Measurements from ENCODE around the gene EGLN1.
"Not testable (repeated sequence)": the region's sequence is repeated elsewhere in the genome, so short reads cannot be mapped to it uniquely, and the experiment has no call there.

The EGLN1 gene

DNA sequence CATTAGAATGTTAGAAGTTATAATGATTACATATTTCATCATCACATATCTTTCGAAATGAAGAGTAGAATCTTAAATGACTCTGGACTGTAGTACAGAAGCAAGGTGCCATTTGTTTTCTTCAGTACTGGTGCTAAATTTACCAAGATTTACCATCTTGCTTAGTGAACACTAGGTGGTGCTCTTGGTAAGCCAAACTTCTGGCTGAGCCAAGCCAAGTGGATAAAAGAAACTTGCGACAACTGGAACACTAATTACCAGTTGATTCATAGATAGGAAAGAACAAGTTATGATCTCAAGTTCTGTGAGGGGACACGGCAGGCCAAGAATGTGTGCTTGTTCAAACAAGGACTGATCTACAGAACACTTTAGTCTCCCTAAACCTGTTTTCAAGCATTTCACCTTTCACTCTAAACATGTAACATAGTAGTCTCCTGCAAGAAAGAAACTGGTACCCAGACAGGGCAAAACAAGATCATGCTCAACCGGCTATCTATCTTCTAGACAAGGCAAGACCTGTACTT is 64.2 kb downstream of the EGLN1 start:
- DNase-seq = peak in 1 of 2 donors; percentile 80

DNA sequence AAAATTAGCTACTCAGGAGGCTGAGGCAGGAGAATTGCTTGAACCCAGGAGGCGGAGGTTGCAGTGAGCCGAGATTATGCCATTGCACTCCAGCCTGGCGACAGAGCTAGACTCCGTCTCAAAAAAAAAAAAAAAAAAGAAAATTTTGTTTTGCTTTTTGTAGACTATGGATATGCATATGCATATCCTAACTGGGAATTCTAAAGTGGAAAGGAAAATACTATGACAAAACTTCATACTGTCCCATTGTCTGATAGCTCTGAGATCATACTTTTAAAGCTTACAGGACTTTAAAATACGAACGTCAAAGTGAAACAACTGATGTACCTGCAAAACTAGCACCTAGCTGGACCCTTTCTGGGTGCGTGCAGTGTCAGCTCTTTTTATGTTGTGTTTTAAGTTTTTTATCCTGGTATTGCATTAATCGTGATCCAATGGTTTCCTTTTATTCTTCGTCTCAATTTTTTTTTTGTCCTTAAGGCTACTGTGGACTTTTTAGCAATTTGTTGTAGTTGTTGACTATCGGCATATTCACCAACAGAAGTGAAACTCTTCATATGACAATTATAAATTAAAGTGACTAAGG is 64.8 kb downstream of the EGLN1 start:
- no peak for DNase-seq

DNA sequence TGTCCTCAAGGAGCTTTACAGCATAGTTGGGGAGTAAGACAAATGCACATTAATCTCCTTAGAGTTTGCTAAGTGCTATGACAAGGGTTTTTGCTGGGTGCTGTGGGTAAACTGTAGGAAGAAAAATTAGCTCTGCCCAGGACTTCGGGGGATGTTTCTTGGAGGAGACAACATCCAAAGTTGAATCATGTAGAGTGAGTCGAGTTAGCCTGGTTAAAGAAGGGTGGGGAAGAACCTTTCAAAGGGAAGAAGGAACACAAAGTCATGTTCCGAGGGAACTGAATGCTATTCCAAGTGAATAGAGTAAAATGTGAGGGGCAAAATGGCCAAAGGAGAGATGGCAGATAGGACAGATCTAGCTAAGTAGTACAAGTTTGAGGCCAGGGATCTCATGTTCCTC is 66.9 kb downstream of the EGLN1 start:
- DNase-seq = no peak

DNA sequence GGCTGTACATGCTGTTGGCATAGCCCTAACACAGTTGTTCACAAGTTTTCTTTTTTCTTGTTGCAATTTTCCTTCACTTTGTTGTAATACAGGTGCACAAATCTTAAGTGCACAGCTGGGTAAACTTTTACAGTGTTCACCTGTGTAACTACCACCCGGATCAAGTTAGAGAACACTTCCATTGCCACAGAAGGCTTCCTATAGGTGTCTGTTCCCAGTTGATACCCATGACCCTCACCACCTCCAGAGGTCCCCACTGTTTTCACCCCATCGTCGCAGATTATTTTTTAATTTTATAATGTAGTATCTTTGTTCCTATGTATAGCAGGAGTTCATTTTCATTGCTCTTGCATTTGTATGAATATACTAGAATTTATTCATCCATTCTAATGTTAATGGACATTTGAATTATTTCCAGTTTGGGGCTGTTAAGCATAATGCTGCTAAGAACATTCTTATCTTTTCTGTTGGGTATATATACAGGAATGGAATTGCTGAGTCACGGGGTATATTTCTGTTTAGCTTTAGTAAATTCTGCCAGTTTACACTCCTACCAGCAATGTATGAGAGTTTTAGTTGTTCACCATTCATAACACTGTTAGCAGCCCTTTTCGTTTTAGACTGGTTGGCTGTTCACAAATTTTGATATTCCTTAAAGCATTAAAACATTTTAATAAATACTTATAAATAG is 67.6 kb downstream of the EGLN1 start:
- DNase-seq = no peak

DNA sequence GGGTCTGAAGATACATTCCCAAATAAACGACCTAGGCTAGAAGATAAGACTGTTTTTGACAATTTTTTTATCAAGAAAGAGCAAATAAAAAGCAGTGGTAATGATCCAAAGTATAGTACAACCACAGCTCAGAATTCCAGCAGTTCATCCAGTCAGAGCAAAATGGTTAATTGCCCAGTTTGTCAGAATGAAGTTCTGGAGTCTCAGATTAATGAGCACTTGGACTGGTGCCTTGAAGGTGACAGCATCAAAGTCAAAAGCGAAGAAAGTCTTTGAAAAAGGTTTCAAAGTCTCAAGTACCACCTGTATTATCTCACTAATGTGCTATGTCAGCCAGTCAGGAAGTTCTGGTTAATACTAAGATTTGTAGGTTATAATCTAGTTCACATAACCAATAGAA is 69.0 kb downstream of the EGLN1 start:
- no peak for DNase-seq

DNA sequence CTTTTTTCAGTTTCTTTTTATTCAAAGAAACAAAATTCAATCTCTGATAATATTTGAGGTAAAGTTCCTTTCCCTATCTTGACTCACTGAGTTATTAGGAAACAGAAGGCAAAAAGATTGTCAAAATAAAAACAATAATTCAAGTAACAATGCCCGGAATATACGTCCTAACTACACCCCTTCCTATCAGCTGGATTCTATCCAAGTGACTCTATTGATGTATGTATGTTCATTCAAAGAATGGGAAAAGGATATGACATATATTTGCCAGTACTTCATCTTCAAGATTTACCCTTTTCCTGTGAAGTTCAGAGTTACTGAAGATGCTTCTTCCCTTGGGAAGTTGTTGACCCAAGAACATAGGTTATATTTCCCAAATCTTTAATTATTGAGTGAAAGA is 70.3 kb downstream of the EGLN1 start:
- no peak for DNase-seq

DNA sequence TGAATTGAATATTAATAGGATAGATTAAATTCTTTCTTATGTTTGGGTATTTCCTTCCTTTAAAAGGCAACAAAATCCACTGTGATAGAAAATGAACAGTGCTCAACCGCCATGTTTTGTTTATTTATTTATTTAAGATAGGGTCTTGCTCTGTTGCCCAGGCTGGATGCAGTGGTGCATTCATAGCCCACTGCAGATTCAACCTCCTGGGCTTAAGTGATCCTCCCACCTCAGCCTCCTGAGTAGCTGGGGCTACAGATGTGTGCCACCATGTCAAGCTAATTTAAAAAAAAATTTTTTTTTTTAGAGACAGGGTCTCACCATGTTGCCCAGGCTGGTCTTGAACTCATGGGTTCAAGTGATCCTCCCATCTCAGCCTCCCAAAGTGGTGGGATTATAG is 73.2 kb downstream of the EGLN1 start:
- not testable (repeated sequence) for DNase-seq

DNA sequence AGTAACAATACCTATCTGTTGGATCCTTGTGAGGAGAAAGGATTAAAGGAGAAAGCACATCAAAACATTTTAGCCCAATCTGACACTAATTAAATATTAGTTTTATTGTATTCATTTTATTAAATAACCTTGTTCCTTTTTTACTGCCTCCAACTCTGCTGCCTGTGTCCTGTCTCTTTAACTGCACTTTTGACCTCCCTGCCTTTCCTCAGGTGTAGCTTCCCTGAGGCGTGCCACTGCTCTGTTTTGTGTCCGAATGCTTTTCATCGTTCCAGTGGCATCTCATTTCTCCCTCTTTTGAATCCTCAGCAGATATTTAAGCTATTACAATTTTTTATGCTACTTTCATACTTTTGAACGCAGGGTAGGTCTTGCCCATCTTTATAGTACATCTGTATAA is 73.6 kb downstream of the EGLN1 start:
- DNase-seq = no peak

DNA sequence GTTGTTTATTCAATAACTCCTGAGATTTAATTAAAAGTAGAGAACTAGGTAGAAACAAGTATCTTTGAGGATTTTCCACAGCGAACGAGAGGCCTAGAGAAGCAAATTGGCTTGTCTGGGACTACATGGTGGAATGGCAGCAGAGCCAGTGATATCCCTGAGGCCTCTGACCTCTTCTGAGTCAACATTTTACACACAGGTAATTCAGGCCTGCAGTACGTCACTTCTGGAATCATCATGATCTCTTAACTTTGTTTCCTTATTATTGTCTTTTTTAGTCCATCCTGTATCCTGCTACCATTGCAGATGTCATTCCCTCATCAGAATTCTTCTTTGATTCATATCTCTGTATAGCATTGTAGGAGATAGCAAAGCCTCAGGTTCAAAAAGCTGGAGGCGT is 74.1 kb downstream of the EGLN1 start:
- DNase-seq = no peak

DNA sequence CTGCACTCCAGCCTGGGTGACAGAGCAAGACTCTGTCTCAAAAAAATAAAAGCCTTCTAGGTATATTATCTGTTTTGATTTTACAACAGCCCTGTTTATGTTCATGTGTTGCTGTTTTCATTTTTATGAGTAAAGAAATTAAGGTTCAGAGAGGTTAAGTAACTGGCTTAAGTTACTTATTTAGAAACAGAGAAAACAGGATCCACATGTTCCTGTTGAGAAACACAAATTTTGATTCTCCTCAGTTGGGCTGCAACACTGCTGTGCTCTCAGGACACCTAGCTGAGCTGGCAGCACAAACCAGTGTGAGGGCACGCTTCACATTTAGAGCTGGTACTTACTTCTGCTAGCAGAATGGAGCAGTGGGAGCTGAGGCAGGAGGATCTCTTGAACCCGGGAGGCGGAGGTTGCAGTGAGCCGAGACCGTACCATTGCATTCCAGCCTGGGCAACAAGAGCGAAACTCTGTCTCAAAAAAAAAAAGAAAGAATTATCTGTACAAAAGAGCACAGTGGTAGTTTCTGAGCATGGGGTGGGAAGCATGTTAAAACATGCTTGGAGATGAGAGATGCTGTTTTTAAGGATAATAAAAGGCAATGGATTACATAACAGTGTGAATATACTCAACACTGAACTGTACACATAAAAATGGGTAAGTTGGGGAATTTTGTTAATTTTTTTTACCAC is 81.6 kb downstream of the EGLN1 start:
- no peak for DNase-seq

DNA sequence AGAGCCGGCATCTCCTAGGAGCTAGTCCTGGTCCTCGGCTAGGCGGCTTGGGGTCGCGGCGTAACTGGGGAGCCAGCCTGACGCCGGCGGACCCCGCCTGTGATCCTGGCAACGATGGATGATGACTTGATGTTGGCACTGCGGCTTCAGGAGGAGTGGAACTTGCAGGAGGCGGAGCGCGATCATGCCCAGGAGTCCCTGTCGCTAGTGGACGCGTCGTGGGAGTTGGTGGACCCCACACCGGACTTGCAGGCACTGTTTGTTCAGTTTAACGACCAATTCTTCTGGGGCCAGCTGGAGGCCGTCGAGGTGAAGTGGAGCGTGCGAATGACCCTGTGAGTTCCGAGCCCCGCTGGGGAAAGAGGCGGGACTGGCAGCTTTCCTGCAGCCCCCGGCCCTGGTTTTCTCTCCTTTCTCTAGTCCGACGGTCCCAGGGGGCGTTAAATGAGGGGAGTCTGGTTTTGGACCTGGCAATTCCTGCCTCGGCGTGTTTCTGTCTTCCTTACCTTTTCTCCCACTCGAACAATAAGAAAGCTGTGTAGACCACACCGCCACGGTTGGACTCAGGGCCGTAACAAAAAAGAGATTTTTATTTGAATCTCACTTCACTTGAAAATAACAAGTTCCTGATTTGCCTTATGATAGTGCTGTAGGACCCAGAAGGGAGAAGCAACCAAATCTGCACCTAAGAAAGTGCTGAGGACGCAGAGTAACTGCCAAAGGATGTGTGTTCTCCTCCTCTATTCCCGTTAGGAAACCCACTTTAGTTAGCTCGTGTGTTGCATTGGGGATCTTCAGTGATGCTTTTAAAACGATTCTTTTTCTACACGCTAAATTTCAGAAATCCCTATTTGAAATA is 83.6 kb downstream of the EGLN1 start, which contains the start of gene SPRTN:
Gene SPRTN, plus strand, starts transcription at position 24 of the 859 bp plus-strand sequence. Its CDS starts 91 bp downstream, at position 115.
- no peak for DNase-seq

DNA sequence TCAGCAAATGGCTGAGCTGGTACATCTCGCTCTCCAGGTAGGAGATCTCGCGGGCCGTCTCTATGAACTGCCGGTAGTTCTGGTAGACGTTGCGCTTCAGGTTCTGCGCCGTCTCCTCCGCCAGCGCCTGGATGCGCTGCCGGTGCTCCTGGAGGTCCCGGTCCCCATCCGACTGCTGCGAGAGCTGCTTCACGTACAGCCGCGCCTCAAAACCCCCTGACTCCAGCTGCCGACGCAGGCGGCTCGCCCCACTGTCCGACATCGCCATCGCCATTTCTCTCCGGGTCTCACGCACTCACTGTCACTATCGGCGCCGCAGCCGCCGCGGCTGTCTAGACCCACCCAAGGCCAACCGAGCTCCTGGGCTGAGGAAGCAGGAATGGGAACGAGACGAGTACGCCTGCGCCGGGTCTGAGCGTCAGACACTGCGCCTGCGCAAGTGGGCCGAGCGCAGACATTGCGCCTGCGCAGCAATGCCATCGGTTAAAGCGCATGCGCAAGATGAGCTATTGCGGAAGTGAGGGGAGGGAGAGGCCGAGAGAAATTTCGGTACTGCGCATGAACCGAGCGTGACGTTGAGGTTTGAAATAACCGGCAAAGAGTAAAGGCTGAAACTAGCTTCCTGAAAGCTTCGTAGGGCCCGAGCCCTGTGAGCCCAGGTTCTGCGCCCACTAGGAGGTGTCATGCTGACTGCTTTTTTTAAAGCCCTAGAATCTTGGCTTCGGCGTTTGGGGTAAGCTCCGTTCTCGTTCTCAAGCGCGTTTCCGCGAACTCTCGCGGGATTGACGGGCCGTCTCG is 84.4 kb downstream of the EGLN1 start, which contains the start of gene EXOC8:
Gene EXOC8, minus strand, starts transcription at position 381 of the 798 bp plus-strand sequence. Its CDS starts 107 bp downstream, at position 274.
- DNase-seq = peak; percentile 92 to 95

DNA sequence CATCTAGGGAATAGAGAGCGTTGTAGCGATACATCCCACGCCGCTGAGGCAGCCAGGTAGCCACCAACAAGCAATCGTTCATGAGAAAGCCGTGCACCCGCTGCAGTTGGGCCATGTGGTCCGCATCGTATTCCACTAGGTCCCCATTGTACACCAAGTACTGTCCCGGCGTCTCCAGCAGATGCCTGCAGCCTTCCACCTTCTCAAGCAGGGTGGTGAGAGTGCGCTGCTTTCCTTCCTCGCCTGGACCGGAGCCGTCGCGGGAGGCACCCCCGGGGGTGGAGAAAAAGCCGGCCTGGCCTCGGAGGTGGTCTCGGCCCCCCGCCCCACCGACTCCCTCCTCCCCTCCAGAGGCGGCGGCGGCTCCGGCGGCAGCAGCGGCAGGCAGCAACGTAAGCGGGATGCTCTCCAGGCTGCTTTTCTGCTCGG is 85.0 kb downstream of the EGLN1 start:
- no peak for DNase-seq

DNA sequence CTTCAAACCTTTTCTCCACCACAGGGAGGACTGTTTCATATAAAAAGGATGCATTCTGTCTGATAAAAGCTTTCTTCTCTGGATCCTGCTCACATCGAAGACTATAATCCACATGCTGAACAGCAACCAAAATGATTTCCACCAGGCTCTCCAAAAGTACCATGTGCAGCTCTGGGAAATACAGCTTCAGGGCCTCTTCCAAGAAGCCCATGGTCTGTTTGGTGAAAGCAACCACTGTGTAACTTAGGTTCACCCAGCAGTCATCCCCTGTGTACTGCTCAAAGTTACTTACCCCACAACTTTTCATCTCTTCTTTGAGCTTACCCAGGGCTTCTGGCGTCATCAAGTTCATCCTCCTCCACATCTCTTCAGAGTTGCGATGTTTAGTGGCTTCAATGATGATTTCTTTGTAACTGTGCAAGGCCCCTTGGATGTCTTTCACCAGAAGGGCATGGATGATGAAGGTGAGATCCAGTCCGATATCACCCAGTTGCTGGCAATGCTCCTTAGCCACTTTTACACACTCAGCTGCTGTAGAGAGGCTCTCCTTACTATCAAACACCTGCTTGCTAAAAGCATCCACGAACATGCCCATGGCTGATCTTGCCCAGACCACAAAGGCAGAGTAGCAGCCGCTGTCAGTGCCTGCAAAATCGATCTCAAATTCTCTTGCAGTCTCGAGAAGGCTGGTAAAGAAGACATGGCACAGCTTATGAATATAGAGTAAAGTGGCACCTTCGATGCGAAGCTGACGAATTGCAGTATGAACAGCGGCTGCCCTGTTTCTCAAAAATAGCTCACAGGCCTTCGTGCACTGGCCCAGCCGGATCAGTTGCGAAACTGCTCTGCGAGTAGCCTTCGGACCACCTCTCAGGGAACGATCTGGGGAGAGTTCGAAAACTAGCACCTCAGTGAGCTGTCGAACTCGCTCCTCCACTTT is 86.2 kb downstream of the EGLN1 start:
- DNase-seq = no peak

DNA sequence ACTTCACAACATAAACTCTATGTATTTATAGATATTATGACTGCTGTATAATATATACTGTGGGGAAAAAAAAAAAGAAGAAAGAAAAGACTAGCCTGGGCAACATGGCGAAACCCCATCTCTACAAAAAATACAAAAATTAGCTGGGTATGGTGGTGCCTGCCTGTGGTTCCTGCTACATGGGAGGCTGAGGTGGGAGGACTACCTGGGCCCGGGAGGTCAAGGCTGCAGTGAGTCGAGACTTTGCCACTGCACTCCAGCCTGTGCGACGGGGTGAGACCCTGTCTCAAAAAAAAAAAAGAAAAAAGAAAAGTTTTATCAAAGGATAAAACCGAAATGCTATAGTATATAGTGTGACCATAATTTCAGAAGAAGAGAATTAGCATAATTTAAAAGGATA is 87.1 kb downstream of the EGLN1 start:
- no peak for DNase-seq

DNA sequence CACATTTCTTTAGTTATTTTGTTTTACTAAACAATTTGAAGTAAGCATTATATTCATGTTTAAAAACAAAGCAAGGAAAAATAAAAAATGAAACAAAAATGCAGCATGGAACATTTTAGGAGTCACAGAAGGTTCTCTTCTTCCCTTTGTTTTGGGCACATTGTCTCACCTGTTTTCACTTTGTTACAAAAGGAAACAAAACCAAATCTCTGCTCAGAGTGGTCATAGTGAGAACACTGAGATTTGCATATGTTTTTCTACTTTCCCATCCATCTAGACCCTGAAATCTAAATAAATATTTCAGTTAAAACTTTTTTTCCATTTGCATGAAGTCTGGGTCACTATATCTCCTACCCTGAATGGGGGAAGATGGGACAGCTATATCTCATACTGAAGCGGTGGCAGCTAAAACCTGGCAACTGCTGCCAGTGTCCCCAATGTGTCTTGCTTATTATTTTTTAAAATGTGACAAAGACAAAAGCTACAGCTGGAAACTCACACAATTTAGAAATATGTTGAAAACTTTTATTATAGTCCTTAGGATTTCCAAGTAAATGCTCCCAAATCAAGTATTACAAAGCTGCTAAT is 87.9 kb downstream of the EGLN1 start:
- no peak for DNase-seq

DNA sequence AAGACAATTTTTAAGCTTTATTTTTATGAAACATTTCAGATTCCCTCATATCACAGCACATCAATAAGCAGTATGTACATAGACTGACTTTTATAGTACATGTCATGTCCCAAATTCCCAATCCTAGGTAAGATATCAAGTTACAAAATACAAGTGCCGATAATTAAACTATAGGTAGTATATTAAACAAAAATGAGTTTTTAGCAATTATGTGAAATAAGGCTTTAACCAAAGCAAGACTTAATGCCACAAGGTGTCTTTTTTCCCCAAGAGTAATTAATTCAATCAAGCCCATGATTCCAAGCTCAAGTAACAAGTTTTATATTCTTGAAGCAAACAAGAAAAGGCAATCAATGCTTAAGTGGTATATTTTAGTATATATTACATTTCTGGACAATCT is 89.3 kb downstream of the EGLN1 start:
- DNase-seq = no peak

DNA sequence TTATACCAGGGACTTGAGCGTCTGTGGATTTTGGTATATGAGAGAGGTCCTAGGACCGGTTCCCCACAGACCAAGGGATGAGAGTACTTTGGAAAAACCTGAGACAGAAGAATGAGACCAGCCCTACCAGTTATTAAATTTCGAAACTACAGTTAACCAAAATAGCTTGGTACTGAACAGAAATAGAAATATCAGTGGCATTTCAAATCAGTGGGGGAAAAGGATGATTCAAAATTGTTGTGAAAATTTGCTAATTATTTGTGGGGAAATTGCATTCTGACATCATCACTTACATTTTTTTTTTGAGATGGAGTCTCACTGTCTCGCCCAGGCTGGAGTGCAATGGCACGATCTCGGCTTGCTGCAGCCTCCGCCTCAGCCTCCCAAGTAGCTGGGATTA is 92.6 kb downstream of the EGLN1 start:
- no peak for DNase-seq

DNA sequence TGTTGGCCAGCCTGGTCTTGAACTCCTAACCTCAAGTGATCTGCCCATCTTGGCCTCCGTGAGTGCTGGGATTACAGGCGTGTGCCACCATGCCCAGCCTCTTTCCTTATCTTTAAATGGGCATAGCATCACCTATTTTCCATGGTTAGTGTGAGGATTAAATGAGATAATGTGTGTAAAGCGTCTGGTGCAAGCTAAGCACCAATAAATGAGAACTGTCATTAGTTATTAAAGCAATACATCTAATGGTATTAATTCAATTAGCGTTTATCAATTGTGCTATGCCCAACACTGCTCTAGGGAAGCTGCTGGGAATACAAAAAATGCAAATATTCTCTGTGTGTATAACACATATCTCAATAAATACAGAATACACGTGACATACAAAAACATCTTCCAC is 94.5 kb downstream of the EGLN1 start:
- DNase-seq = no peak

DNA sequence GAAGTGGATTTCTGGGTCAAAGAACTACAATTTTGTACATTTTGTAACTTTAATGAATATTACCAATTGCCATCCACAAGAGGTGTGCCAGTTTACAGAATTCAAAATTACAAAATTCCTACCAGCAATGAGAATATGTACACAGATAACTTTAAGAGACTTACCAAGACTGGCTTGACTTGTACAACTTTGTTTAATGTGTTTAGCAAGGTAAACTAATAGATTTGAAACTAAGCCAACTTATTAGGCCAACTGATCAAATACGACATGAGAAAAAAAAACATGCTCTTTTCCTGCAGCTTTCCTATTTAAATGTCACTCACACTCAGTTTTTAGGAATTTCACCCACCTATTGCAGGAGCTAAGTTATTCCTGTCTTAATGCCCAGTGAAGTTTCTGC is 95.8 kb downstream of the EGLN1 start:
- DNase-seq = no peak

Data from hippocampal formation (tissue), 2 donors.